Adrenal gland (tissue), 12 donors: ENCODE measurements around the gene ATXN1. TPM values are rescaled to one million over a fixed set of nuclear protein-coding genes. Genes with fewer than 3 reads are reported as not detected.

Source experiments
- DNase-seq, 7 donors: peaks; one replicate each; pipeline ENCODE4 v3.0.0-alpha.2; 2019 to 2020
- H3K27ac ChIP-seq, 5 donors: fragments of 200-600 bp; sonication (generic) in 4 of 5; 1 replicate in 3 of 5; 2 replicates in 2 of 5; pipeline versions ENCODE4 v1.5.1 to v1.8.0; 2016 to 2020; ENCODE audit warnings: mild to moderate bottlenecking in 1 of 5
- H3K27me3 ChIP-seq: fragments of 200-600 bp; 2 replicates; pipeline ENCODE4 v1.8.0; 2021
- H3K36me3 ChIP-seq, 2 donors: fragments of 200-600 bp; replicated peaks in 1 of 2; 1 replicate in 1 of 2; 2 replicates in 1 of 2; pipeline versions ENCODE4 v1.5.1 to v1.8.0; 2018 to 2022
- H3K4me1 ChIP-seq, 2 donors: fragments of 200-600 bp; replicated peaks in 1 of 2; 1 replicate in 1 of 2; 2 replicates in 1 of 2; pipeline versions ENCODE4 v1.5.1 to v1.8.0; 2018 to 2021
- H3K4me3 ChIP-seq, 4 donors: fragments of 200-600 bp; sonication (generic) in 3 of 4; one replicate each; pipeline ENCODE4 v1.5.1; 2016 to 2018
- H3K9me3 ChIP-seq, 3 donors: fragments of 200-600 bp; sonication (generic) in 1 of 3; replicated peaks in 1 of 3; 1 replicate in 2 of 3; 2 replicates in 1 of 3; pipeline versions ENCODE4 v1.5.1 to v1.8.0; 2016 to 2021
- CTCF ChIP-seq, 6 experiments: fragments of 450-650 bp in 4 of 6; fragments of 200-600 bp in 2 of 6; sonication (generic) in 1 of 6; IDR thresholded peaks; 1 replicate in 5 of 6; 2 replicates in 1 of 6; pipeline versions ENCODE4 v1.5.1 to v1.8.0; 2016 to 2021; ENCODE audit warnings: antibody characterized with exemption in 6 of 6, mild to moderate bottlenecking in 2 of 6, moderate library complexity in 1 of 6
- POLR2A ChIP-seq, 2 donors: fragments of 450-650 bp; IDR thresholded peaks; one replicate each; pipeline ENCODE4 v1.6.1; 2017; ENCODE audit warnings: antibody characterized with exemption in 2 of 2, mild to moderate bottlenecking in 2 of 2, moderate library complexity in 1 of 2
- WGBS, 4 donors: extraction: QIAGEN DNeasy Blood & Tissue Kit in 2 of 4; methylation state at CpG; one replicate each; pipeline versions ENCODE4 v1.1.5 to v1.1.7; 2013 to 2017; 5-methylcytosine and 5-hydroxymethylcytosine counted together
- intact Hi-C, 2 donors: fragments of 100-400 bp; cut with DNase I; formaldehyde crosslinking; loops; one replicate each; pipeline versions ENCODE4 v1.14.1 to v1.15.0; 2022 to 2023
- polyA plus RNA-seq, 3 donors: library from polyadenylated mRNA; stranded (reverse); fragments of 200-250 nt in 2 of 3; fragments of 350-450 nt in 1 of 3; fragmentation: Illumina TruSeq in 1 of 3; extraction: RNeasy Lipid Tissue Mini Kit (QIAGEN cat#74804) in 1 of 3; gene quantifications; one replicate each; pipeline ENCODE4 v1.2.3, GENCODE V29; 2013 to 2014
- total RNA-seq, 9 donors: library from RNA; depleted of rRNA in 4 of 9; stranded (reverse); fragments of >200 nt in 4 of 9; fragments of 120-200 nt in 1 of 9; fragmentation: NEBNext Ultra II Directional in 1 of 9; extraction: Animal tissue kit (Norgen Biotek cat#: 25700) in 1 of 9; gene quantifications; one replicate each; pipeline versions ENCODE4 v1.1.0 to v1.2.4, GENCODE V29; 2013 to 2023
- donor health status: healthy with polysubstance abuse.
- donor health status: Bipolar disorder and iron deficiency.
- donor health status: DM: yes; HTN: yes; CAD: no.
- donor health status: DM: no; HTN: no; CAD: no.
- donor health status: DM: no; HTN: no; CAD: no.
- donor health status: DM: yes; HTN: yes; CAD: no.

The ATXN1 gene
- total and polyA plus RNA-seq, 12 donors: 3.4 to 51.3 (median 25.4) TPM

GRCh38 chr6:16278750-16279149 lies 482.5 kb downstream of the ATXN1 start:
- Histone ChIP-seq H3K9me3 (no peaks in the 10 kb centered on the region), H3K4me3 (no peak overlapping the region), H3K27ac (no peak overlapping the region), H3K4me1 (peaks cover 0 to 8% of the 10 kb centered on the region in 2 donors), H3K36me3 (no peaks in the 10 kb centered on the region), H3K27me3 (no peaks in the 10 kb centered on the region)
- no peak for DNase-seq
- intact Hi-C loops: no loop called here
- WGBS, 4 donors: 93 to 97% (median 95%) methylated on average over 3 to 9 of the region's 9 CpGs
- no peak for TF ChIP-seq CTCF (IDR thresholded peaks at IDR 0.05)
- no peak for TF ChIP-seq POLR2A (IDR thresholded peaks at IDR 0.05)

DNA sequence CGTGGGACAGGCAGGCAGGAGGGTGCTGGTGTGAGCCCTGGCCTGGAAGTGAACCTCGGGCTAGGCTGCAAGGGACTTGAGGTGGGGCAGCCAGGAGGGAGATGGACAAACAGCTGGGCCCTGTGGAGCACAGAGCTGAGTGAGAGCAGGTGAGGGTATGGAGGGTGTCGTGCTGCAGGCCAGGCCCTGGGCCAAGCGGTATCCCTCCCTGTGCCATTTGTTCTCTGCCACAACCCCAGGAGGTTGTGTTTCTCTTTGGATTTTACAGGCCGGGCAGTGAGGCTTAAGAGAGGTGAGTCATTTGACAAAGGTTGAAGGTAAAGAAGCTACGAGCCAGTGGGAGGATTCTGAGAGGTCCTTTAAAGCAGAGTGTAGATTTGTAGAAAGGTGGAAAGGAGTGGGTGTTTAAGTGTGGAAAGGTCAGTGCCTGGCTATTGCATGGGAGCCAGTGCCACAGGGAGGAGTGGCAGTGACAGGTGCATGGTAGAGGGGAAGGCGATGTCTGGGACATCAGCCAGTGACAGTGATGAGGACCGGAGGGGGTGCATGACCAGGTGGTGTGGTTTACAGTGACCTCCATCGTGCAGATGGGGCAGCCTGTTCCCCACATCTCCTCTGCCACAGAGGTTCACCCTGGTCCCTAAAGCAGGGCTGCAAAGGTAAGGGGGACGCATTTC lies 483.1 kb downstream of the ATXN1 start:
- H3K4me3 ChIP-seq: no peak overlapping the region
- H3K27me3 ChIP-seq: no peaks in the 10 kb centered on the region
- no peaks in the 10 kb centered on the region for H3K9me3 ChIP-seq
- H3K27ac ChIP-seq: peak overlapping the region in 1 of 5 donors; percentile 23
- H3K36me3 ChIP-seq: no peaks in the 10 kb centered on the region
- peaks cover 0 to 8% of the 10 kb centered on the region in 2 donors for H3K4me1 ChIP-seq
- 87 to 89% (median 87%) methylated on average over 10 of the region's 10 CpGs for WGBS, 4 donors
- DNase-seq: no peak
- TF ChIP-seq POLR2A (IDR thresholded peaks at IDR 0.05): no peak
- TF ChIP-seq CTCF (IDR thresholded peaks at IDR 0.05): no peak
- intact Hi-C loops: no loop called here

- Histone ChIP-seq H3K9me3 (no peaks in the 10 kb centered on the region), H3K27me3 (no peaks in the 10 kb centered on the region), H3K27ac (no peak overlapping the region), H3K4me3 (no peak overlapping the region), H3K4me1 (peaks cover 0 to 8% of the 10 kb centered on the region in 2 donors), H3K36me3 (no peaks in the 10 kb centered on the region)
- DNase-seq: peak; percentile 51 to 81 (median 71)
- WGBS, 4 donors: 53 to 57% (median 56%) methylated on average over 17 to 18 of the region's 18 CpGs
- intact Hi-C loops: no loop called here
- TF ChIP-seq POLR2A (IDR thresholded peaks at IDR 0.05) (no peak), CTCF (IDR thresholded peaks at IDR 0.05) (peak in 4 of 6 experiments; percentile 26 to 32 (median 28))
Measured at GRCh38 chr6:16277101-16277981, 483.9 kb downstream of the ATXN1 start.

DNA sequence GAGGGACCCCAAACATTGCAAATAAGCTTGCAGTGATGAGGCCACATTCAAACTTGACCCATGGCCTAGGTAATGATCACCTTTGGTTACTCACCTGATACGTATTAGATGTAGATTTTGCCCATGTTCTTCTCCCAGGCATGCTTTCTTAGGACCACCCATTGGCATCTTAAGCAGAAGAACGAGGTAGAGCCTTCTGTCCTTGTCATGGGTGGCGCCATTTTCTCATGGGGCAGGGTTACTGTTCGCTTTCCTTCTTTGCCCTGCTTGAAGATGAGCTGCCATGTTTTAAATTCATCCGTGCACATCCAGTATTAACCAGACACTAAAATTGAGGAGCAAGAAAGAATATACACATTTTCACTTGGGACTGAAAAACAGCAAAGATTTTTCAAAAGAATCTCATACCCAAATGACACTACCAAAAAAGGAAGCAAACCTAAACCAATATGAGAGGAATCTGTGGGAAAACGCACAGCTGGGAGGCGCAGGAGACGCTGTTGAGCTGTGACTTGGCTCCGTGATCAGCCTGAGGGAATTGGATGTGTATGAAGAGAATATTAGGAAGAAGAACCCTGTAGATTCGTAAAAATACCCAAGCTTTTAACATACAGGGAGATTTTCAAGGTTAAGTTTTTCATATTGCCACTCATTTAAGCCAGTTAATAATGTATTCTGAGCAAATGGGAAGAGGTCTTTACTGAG lies 486.2 kb downstream of the ATXN1 start:
- H3K27ac ChIP-seq: no peak overlapping the region
- peaks cover 0 to 8% of the 10 kb centered on the region in 2 donors for H3K4me1 ChIP-seq
- TF ChIP-seq POLR2A (IDR thresholded peaks at IDR 0.05) (no peak), CTCF (IDR thresholded peaks at IDR 0.05) (no peak)
- H3K4me3 ChIP-seq: no peak overlapping the region
- H3K27me3 ChIP-seq: no peaks in the 10 kb centered on the region
- 94 to 96% (median 95%) methylated on average over 10 of the region's 10 CpGs for WGBS, 4 donors
- H3K9me3 ChIP-seq: no peaks in the 10 kb centered on the region
- DNase-seq: no peak
- no peaks in the 10 kb centered on the region for H3K36me3 ChIP-seq
- intact Hi-C loops: no loop called here
